Astrocyte (in vitro differentiated cells and primary cell): ENCODE results near the gene RALY. TPM values are rescaled to one million over a fixed set of nuclear protein-coding genes. Genes with fewer than 3 reads are reported as not detected.

ENCODE experiments used
- DNase-seq: peaks from one replicate; pipeline ENCODE4 v3.0.0-alpha.2; 2010; ENCODE audit warnings: low read depth
- FAIRE-seq: peaks from 2 replicates; lab custom pipeline; 2011; peaks lifted over from hg19 to GRCh38; lab: Jason Lieb, UNC
- H2AFZ ChIP-seq: 2 replicates; pipeline ENCODE4 v1.6.0; 2012; ENCODE audit warnings: low read depth, low read length, inconsistent platforms
- H3K27ac ChIP-seq: 2 replicates; pipeline ENCODE4 v1.5.1; 2011; ENCODE audit warnings: low read depth, low read length, inconsistent platforms
- H3K27me3 ChIP-seq: 2 replicates; pipeline ENCODE4 v1.6.0; 2011; ENCODE audit warnings: low read length, inconsistent platforms; ENCODE audit not compliant: insufficient read depth
- H3K36me3 ChIP-seq: 2 replicates; pipeline ENCODE4 v1.5.1; 2011; ENCODE audit warnings: low read length, inconsistent platforms; ENCODE audit not compliant: insufficient read depth
- H3K4me1 ChIP-seq: 2 replicates; pipeline ENCODE4 v1.5.1; 2011; ENCODE audit warnings: low read length, inconsistent platforms; ENCODE audit not compliant: insufficient read depth
- H3K4me2 ChIP-seq: 2 replicates; pipeline ENCODE4 v1.6.0; 2012; ENCODE audit warnings: low read length, inconsistent platforms
- H3K4me3 ChIP-seq: 2 replicates; pipeline ENCODE4 v1.5.1; 2011; ENCODE audit warnings: low read depth, mild to moderate bottlenecking, low read length, inconsistent platforms; ENCODE audit not compliant: insufficient read depth
- H3K79me2 ChIP-seq: 2 replicates; pipeline ENCODE4 v1.6.0; 2012; ENCODE audit warnings: mild to moderate bottlenecking, low read length, inconsistent platforms; ENCODE audit not compliant: insufficient read depth
- H3K9ac ChIP-seq: 2 replicates; pipeline ENCODE4 v1.6.0; 2012; ENCODE audit warnings: mild to moderate bottlenecking, low read length, inconsistent platforms
- H3K9me3 ChIP-seq: 2 replicates; pipeline ENCODE4 v1.5.1; 2012; ENCODE audit warnings: low read depth, mild to moderate bottlenecking, low read length, inconsistent platforms; ENCODE audit not compliant: insufficient read depth
- H4K20me1 ChIP-seq: 2 replicates; pipeline ENCODE4 v1.6.0; 2012; ENCODE audit warnings: low read length, inconsistent platforms; ENCODE audit not compliant: insufficient read depth
- H3K27ac Mint-ChIP-seq: one replicate; pipeline ENCODE4 v1.8.0; 2021; ENCODE audit warnings: mild to moderate bottlenecking, mixed read lengths; ENCODE audit not compliant: unreplicated experiment
- H3K27me3 Mint-ChIP-seq: one replicate; pipeline ENCODE4 v1.8.0; 2021; ENCODE audit warnings: low read depth, mixed read lengths; ENCODE audit not compliant: unreplicated experiment
- H3K36me3 Mint-ChIP-seq: one replicate; pipeline ENCODE4 v1.8.0; 2021; ENCODE audit warnings: low read depth, mixed read lengths; ENCODE audit not compliant: unreplicated experiment
- H3K4me1 Mint-ChIP-seq: one replicate; pipeline ENCODE4 v1.8.0; 2021; ENCODE audit warnings: low read depth, mixed read lengths; ENCODE audit not compliant: unreplicated experiment
- H3K4me3 Mint-ChIP-seq: one replicate; pipeline ENCODE4 v1.8.0; 2021; ENCODE audit warnings: mild to moderate bottlenecking, moderate library complexity, mixed read lengths; ENCODE audit not compliant: unreplicated experiment
- H3K9me3 Mint-ChIP-seq: one replicate; pipeline ENCODE4 v1.8.0; 2021; ENCODE audit warnings: mild to moderate bottlenecking, mixed read lengths; ENCODE audit not compliant: unreplicated experiment
- CTCF ChIP-seq: IDR thresholded peaks from 2 replicates; pipeline ENCODE4 v1.5.1; 2011; ENCODE audit warnings: low read depth, mild to moderate bottlenecking, inconsistent platforms, low read length, moderate library complexity; ENCODE audit not compliant: insufficient read depth
- EZH2 ChIP-seq: IDR thresholded peaks from 2 replicates; pipeline ENCODE4 v1.6.1; 2012; ENCODE audit warnings: mild to moderate bottlenecking, low read length, inconsistent platforms; ENCODE audit not compliant: insufficient read depth
- total RNA-seq: library from RNA; stranded (reverse); gene quantifications from 2 replicates; pipeline ENCODE4 v1.2.1, GENCODE V29; 2021

Gene RALY
- total RNA-seq, 1 donor from 2014 or later = 105 TPM

DNA sequence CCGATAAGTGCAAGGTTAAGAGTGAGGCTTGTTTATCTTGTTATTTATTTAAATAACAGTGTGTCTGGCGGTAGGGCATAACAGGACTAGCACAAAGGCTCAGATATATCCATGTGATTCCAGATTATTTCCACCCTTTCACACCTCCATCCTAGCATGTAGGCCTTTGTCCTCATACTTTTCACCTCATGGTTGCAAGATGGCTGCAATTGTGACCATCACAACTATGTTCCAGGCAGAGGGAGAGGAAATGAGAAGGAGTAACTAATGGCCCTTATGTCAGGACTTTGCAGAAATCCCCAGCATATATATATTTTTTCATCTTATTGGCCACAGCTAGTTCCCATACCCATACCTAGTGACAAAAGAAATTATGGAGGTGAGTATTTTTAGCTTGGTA is 23.5 kb upstream of the RALY start:
- no peaks in the 10 kb centered on the region for H3K36me3 Mint-ChIP-seq
- no peak overlapping the region for H3K4me2 ChIP-seq
- H2AFZ ChIP-seq = no peak overlapping the region
- TF ChIP-seq EZH2 (no peak), CTCF (no peak)
- H3K4me1 Mint-ChIP-seq = no peaks in the 10 kb centered on the region
- H3K36me3 ChIP-seq = no peaks in the 10 kb centered on the region
- H3K27ac ChIP-seq = no peak overlapping the region
- no peaks in the 10 kb centered on the region for H3K79me2 ChIP-seq
- no peak for FAIRE-seq
- H3K9me3 Mint-ChIP-seq = peaks cover 3% of the 10 kb centered on the region
- H3K9me3 ChIP-seq = no peaks in the 10 kb centered on the region
- peaks cover 6% of the 10 kb centered on the region for H3K27me3 Mint-ChIP-seq
- no peaks in the 10 kb centered on the region for H3K27me3 ChIP-seq
- H4K20me1 ChIP-seq = no peaks in the 10 kb centered on the region
- no peak for DNase-seq
- no peak overlapping the region for H3K4me3 ChIP-seq
- no peaks in the 10 kb centered on the region for H3K4me1 ChIP-seq
- no peak overlapping the region for H3K4me3 Mint-ChIP-seq
- H3K9ac ChIP-seq = no peak overlapping the region
- H3K27ac Mint-ChIP-seq = no peak overlapping the region

GRCh38 chr20:33971147-33971975 is 22.4 kb upstream of the RALY start:
- H3K27me3 ChIP-seq = no peaks in the 10 kb centered on the region
- Mint-ChIP-seq H3K9me3 (peaks cover 3% of the 10 kb centered on the region), H3K27ac (no peak overlapping the region)

More at GRCh38 chr20:33971147-33971975, 22.4 kb upstream of the RALY start:
- Histone ChIP-seq H3K79me2 (no peaks in the 10 kb centered on the region), H4K20me1 (no peaks in the 10 kb centered on the region), H3K9me3 (no peaks in the 10 kb centered on the region), H3K9ac (no peak overlapping the region), H3K4me3 (no peak overlapping the region), H3K27ac (no peak overlapping the region), H3K4me1 (no peaks in the 10 kb centered on the region), H2AFZ (no peak overlapping the region), H3K36me3 (no peaks in the 10 kb centered on the region), H3K4me2 (no peak overlapping the region)
- TF ChIP-seq CTCF (no peak), EZH2 (no peak)
- no peaks in the 10 kb centered on the region for H3K4me1 Mint-ChIP-seq
- FAIRE-seq (no peak), DNase-seq (no peak)
- peaks cover 3% of the 10 kb centered on the region for H3K27me3 Mint-ChIP-seq
- H3K36me3 Mint-ChIP-seq = no peaks in the 10 kb centered on the region
- H3K4me3 Mint-ChIP-seq = no peak overlapping the region
